B cell (primary cell): Measurements from ENCODE around the gene C1orf116.

ENCODE experiments used
- EZH2 ChIP-seq: IDR thresholded peaks from 2 replicates; pipeline ENCODE4 v1.6.1; 2012; ENCODE audit warnings: borderline replicate concordance, low read depth, mild to moderate bottlenecking, moderate library complexity, low read length; ENCODE audit not compliant: insufficient read depth, poor library complexity, severe bottlenecking
- TF ChIP-seq, protein P1 (sequence below): fragments of 200-600 bp; IDR thresholded peaks from one replicate; pipeline ENCODE4 v1.8.0; 2022; ENCODE audit warnings: antibody characterized with exemption, mild to moderate bottlenecking

DNA sequence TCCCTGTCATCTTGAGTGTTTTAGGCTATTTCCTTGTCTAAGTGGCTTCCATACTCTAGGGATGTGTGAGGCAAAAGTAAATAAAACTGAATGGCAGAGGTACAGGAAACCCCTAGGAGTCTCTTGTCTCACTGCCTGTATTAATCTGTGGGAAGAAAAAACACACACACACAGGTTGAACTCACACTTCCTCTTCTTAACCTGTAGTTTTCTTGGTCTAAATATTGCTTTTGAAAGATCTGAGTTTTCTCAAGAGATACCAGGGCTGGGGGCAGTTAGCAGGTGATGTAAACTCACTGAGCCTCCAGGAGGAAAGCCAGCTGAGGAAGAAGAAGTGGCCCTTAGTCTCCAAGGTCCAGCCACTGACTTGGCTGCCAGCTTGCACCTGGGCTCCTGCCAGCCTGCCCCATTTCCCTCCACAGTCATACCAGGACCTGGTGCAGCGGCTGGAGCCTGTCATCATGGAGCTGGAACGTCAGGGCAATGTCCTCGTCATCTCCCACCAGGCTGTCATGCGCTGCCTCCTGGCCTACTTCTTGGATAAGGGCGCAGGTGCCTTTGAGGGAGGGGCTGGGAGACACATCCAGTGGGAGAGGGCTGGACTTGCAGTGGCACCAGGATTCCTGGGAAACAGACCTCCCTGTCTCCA lies 37.4 kb upstream of the C1orf116 start:
- TF ChIP-seq, protein P1, sequence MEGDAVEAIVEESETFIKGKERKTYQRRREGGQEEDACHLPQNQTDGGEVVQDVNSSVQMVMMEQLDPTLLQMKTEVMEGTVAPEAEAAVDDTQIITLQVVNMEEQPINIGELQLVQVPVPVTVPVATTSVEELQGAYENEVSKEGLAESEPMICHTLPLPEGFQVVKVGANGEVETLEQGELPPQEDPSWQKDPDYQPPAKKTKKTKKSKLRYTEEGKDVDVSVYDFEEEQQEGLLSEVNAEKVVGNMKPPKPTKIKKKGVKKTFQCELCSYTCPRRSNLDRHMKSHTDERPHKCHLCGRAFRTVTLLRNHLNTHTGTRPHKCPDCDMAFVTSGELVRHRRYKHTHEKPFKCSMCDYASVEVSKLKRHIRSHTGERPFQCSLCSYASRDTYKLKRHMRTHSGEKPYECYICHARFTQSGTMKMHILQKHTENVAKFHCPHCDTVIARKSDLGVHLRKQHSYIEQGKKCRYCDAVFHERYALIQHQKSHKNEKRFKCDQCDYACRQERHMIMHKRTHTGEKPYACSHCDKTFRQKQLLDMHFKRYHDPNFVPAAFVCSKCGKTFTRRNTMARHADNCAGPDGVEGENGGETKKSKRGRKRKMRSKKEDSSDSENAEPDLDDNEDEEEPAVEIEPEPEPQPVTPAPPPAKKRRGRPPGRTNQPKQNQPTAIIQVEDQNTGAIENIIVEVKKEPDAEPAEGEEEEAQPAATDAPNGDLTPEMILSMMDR: no peak
- no peak for TF ChIP-seq EZH2
